Heart left ventricle (tissue), 13 donors: ENCODE results near the gene CCDC188.

Experiments
- CTCF ChIP-seq, 12 donors: fragments of 200-600 bp; sonication (generic) in 4 of 12; IDR thresholded peaks; one replicate each; pipeline versions ENCODE4 v1.5.0 to v1.8.0; 2018 to 2022; ENCODE audit warnings: antibody characterized with exemption in 12 of 12, mild to moderate bottlenecking in 5 of 12
- POLR2A ChIP-seq, 2 donors: fragments of 450-650 bp; IDR thresholded peaks; one replicate each; pipeline ENCODE4 v1.6.1; 2017; ENCODE audit warnings: antibody characterized with exemption in 2 of 2, mild to moderate bottlenecking in 2 of 2, moderate library complexity in 2 of 2
- donor health status: ischemic (EF 13 %, LVEDD 7.1; RV severe dilation, severe dysfunction).
- donor health status: DM: no; HTN: yes; CAD: no.
- donor health status: DM: no; HTN: no; CAD: no.
- donor health status: ischemic (EF 25% LVEDD 6.9; RV normal size, moderate dysfunction).
- donor health status: ischemic (EF 25% LVEDD 5.7; RV mildly dilated, moderate dysfunction).
- donor health status: ischemic (EF 35%, LVEDD 5.7; RV mildly dilated, moderate dysfunction).
- donor health status: nonischemic (EF 11% LVEDD 7.7; RV severe dilation, severe dysfunction).
- donor health status: DM: yes; HTN: yes; CAD: no.
- donor health status: PGD.
- donor health status: ischemic (EF 29% LVEDD 5.4; RV normal size, mild dysfunction).
- donor health status: nonischemic (EF 23%, LVEDD 6.1; RV moderate dilation, normal function).

- TF ChIP-seq POLR2A (IDR thresholded peaks at IDR 0.05) (no peak), CTCF (IDR thresholded peaks at IDR 0.05) (no peak)
Observed at GRCh38 chr22:20191803-20192202, 40.9 kb upstream of the CCDC188 start.
